HEK293 (cell line): ENCODE data around the gene OAT.
"Not testable (repeated sequence)": the region's sequence is repeated elsewhere in the genome, so short reads cannot be mapped to it uniquely, and the experiment has no call there.

ENCODE experiments used
- CTCF ChIA-PET: fragments of 350-600 bp; formaldehyde crosslinking; extraction: SDS; loops from one replicate; lab custom pipeline; 2021; ENCODE audit warnings: antibody characterized with exemption; lab: Yijun Ruan, JAX
- POLR2A ChIA-PET: fragments of 300-600 bp; formaldehyde crosslinking; extraction: SDS; loops from one replicate; lab custom pipeline; 2020; ENCODE audit warnings: antibody characterized with exemption, inconsistent platforms; lab: Yijun Ruan, JAX
- H3K27ac ChIP-seq: fragments of 200-500 bp; sonication (Bioruptor generic); 2 replicates; pipeline ENCODE4 v1.5.1; 2014; ENCODE audit warnings: low read depth, low read length, control low read depth, inconsistent platforms; ENCODE audit errors: extremely low read depth
- H3K36me3 ChIP-seq, 2 experiments: fragments of 200-500 bp in 1 of 2; sonication (Bioruptor generic) in 1 of 2; 1 replicate in 1 of 2; 2 replicates in 1 of 2; pipeline ENCODE4 v1.5.1; 2014 to 2017; ENCODE audit warnings: inconsistent platforms in 2 of 2, low read length in 2 of 2; ENCODE audit not compliant: control insufficient read depth in 2 of 2, insufficient read depth in 1 of 2
- H3K4me1 ChIP-seq: fragments of 200-500 bp; sonication (Bioruptor generic); 2 replicates; pipeline ENCODE4 v1.5.1; 2014; ENCODE audit warnings: mild to moderate bottlenecking, low read length, inconsistent platforms; ENCODE audit not compliant: control insufficient read depth, insufficient read depth
- H3K4me3 ChIP-seq: 2 replicates; pipeline ENCODE4 v1.5.1; 2011; ENCODE audit warnings: low read depth, mild to moderate bottlenecking, control low read depth, low read length, moderate library complexity
- H3K9me3 ChIP-seq: fragments of 200-500 bp; sonication (Bioruptor generic); 2 replicates; pipeline ENCODE4 v1.5.1; 2014; ENCODE audit warnings: low read depth, low read length, inconsistent platforms; ENCODE audit not compliant: control insufficient read depth, insufficient read depth
- AEBP2 ChIP-seq: fragments of 450-650 bp; formaldehyde crosslinking; IDR thresholded peaks from 2 replicates; pipeline ENCODE4 v1.5.1; 2016; ENCODE audit warnings: missing biosample characterization, missing genetic modification characterization, borderline replicate concordance
- BCL11B ChIP-seq: fragments of 450-650 bp; formaldehyde crosslinking; IDR thresholded peaks from 2 replicates; pipeline ENCODE4 v1.5.1; 2016; ENCODE audit warnings: low read depth, missing biosample characterization, missing genetic modification characterization
- FEZF1 ChIP-seq: fragments of 450-650 bp; formaldehyde crosslinking; IDR thresholded peaks from 2 replicates; pipeline ENCODE4 v1.5.1; 2016; ENCODE audit warnings: missing biosample characterization, missing genetic modification characterization
- PRDM10 ChIP-seq: fragments of 450-650 bp; formaldehyde crosslinking; IDR thresholded peaks from 2 replicates; pipeline ENCODE4 v1.5.1; 2016; ENCODE audit warnings: missing biosample characterization, missing genetic modification characterization
- ZNF121 ChIP-seq: fragments of 450-650 bp; formaldehyde crosslinking; IDR thresholded peaks from 2 replicates; pipeline ENCODE4 v1.5.1; 2016; ENCODE audit warnings: missing biosample characterization, missing genetic modification characterization
- ZNF174 ChIP-seq: fragments of 450-650 bp; formaldehyde crosslinking; IDR thresholded peaks from 2 replicates; pipeline ENCODE4 v1.5.0; 2017; ENCODE audit warnings: missing biosample characterization, mild to moderate bottlenecking, missing genetic modification characterization
- ZNF18 ChIP-seq: fragments of 450-650 bp; formaldehyde crosslinking; IDR thresholded peaks from 2 replicates; pipeline ENCODE4 v1.5.1; 2016; ENCODE audit warnings: missing biosample characterization, missing genetic modification characterization
- ZNF202 ChIP-seq: fragments of 450-650 bp; formaldehyde crosslinking; IDR thresholded peaks from 2 replicates; pipeline ENCODE4 v1.5.1; 2016; ENCODE audit warnings: missing biosample characterization, missing genetic modification characterization, borderline replicate concordance
- ZNF366 ChIP-seq: fragments of 450-650 bp; formaldehyde crosslinking; conservative IDR thresholded peaks from 2 replicates; pipeline ENCODE4 v1.5.1; 2016; ENCODE audit warnings: missing biosample characterization, missing genetic modification characterization
- ZNF423 ChIP-seq: fragments of 450-650 bp; formaldehyde crosslinking; IDR thresholded peaks from 2 replicates; pipeline ENCODE4 v1.5.1; 2016; ENCODE audit warnings: missing biosample characterization, missing genetic modification characterization
- ZNF501 ChIP-seq: fragments of 450-650 bp; formaldehyde crosslinking; IDR thresholded peaks from 2 replicates; pipeline ENCODE4 v1.5.1; 2016; ENCODE audit warnings: missing biosample characterization, missing genetic modification characterization
- ZNF580 ChIP-seq: fragments of 450-650 bp; formaldehyde crosslinking; IDR thresholded peaks from 2 replicates; pipeline ENCODE4 v1.5.1; 2016; ENCODE audit warnings: missing biosample characterization, missing genetic modification characterization
- ZNF654 ChIP-seq: fragments of 450-650 bp; formaldehyde crosslinking; IDR thresholded peaks from 2 replicates; pipeline ENCODE4 v1.5.1; 2016; ENCODE audit warnings: low read depth, missing biosample characterization, missing genetic modification characterization
- ZSCAN23 ChIP-seq: fragments of 450-650 bp; formaldehyde crosslinking; IDR thresholded peaks from 2 replicates; pipeline ENCODE4 v1.5.1; 2016; ENCODE audit warnings: missing biosample characterization, missing genetic modification characterization

The OAT gene

GRCh38 chr10:124446830-124447750 is 28.4 kb upstream of the OAT start:
- Histone ChIP-seq H3K36me3 (no peaks in the 10 kb centered on the region), H3K27ac (no peak overlapping the region), H3K4me3 (no peak overlapping the region), H3K9me3 (no peaks in the 10 kb centered on the region), H3K4me1 (peaks cover 5% of the 10 kb centered on the region; the same call in 1 of the 2 replicates)
- CTCF ChIA-PET: no interaction called here
- POLR2A ChIA-PET: interaction anchor here (1.0 kb wide), 1 partner anchor 28 kb away, joined by 5 read pairs; the partner anchor contains the start of gene OAT
- no peak for TF ChIP-seq ZSCAN23 (tag by site-specific recombination)
- TF ChIP-seq BCL11B (tag by site-specific recombination): no peak
- peak; percentile 85; the same call in 1 of the 2 replicates for TF ChIP-seq ZNF202
- peak; percentile 68 for TF ChIP-seq PRDM10 (tag by site-specific recombination)
- TF ChIP-seq ZNF366 (tag by site-specific recombination): no peak
- no peak for TF ChIP-seq ZNF174

- H3K4me1 ChIP-seq, H3K9me3 ChIP-seq, H3K4me3 ChIP-seq: not testable (repeated sequence)
- TF ChIP-seq ZNF121 (tag by site-specific recombination): peak; percentile 90
- TF ChIP-seq, all 188 proteins: peak for 1; not testable (repeated sequence) for 187
- CTCF ChIA-PET: interaction anchor here (1.0 kb wide), 1 partner anchor 16 kb away, joined by 6 read pairs; no protein-coding TSS in a partner anchor
- H3K27ac ChIP-seq, POLR2A ChIA-PET, H3K36me3 ChIP-seq: not testable (repeated sequence)
Observed at GRCh38 chr10:124441694-124442093, 23.0 kb upstream of the OAT start.

- ChIA-PET POLR2A (interaction anchor here (0.6 kb wide), 1 partner anchor 366 kb away, joined by 4 read pairs; the partner anchor contains the start of gene ABRAXAS2), CTCF (interaction anchor here (0.6 kb wide), 1 partner anchor 47 kb away, joined by 3 read pairs; no protein-coding TSS in a partner anchor)
- Histone ChIP-seq H3K4me3 (no peak overlapping the region), H3K27ac (no peak overlapping the region), H3K4me1 (no peaks in the 10 kb centered on the region), H3K36me3 (no peaks in the 10 kb centered on the region), H3K9me3 (no peaks in the 10 kb centered on the region)
- no peak for TF ChIP-seq AEBP2
- TF ChIP-seq ZNF580 (tag by site-specific recombination): no peak
- peak; percentile 39; the same call in 1 of the 2 replicates for TF ChIP-seq FEZF1 (tag by site-specific recombination)
- TF ChIP-seq ZNF18 (tag by site-specific recombination): no peak
- TF ChIP-seq ZNF423 (tag by site-specific recombination): no peak
- no peak for TF ChIP-seq ZNF654 (tag by site-specific recombination)
- TF ChIP-seq ZNF501 (tag by site-specific recombination): no peak
Observed at GRCh38 chr10:124436191-124436638, 17.5 kb upstream of the OAT start.
